Astrocyte (in vitro differentiated cells and primary cell): ENCODE results near the gene DNAH2.

Experiments
- CTCF ChIP-seq: IDR thresholded peaks from 2 replicates; pipeline ENCODE4 v1.5.1; 2011; ENCODE audit warnings: low read depth, mild to moderate bottlenecking, inconsistent platforms, low read length, moderate library complexity; ENCODE audit not compliant: insufficient read depth
- EZH2 ChIP-seq: IDR thresholded peaks from 2 replicates; pipeline ENCODE4 v1.6.1; 2012; ENCODE audit warnings: mild to moderate bottlenecking, low read length, inconsistent platforms; ENCODE audit not compliant: insufficient read depth

- TF ChIP-seq CTCF: no peak
- no peak for TF ChIP-seq EZH2
These were observed 120.0 kb downstream of the DNAH2 start for GRCh38 chr17:7837408-7838088.
